ENCODE data around the gene EIF2S2. TPM values are rescaled to one million over a fixed set of nuclear protein-coding genes. Genes with fewer than 3 reads are reported as not detected.

EIF2S2 gene
- total RNA-seq, 8 experiments from 2014 or later = 62.3 to 148 (median 102) TPM

DNA sequence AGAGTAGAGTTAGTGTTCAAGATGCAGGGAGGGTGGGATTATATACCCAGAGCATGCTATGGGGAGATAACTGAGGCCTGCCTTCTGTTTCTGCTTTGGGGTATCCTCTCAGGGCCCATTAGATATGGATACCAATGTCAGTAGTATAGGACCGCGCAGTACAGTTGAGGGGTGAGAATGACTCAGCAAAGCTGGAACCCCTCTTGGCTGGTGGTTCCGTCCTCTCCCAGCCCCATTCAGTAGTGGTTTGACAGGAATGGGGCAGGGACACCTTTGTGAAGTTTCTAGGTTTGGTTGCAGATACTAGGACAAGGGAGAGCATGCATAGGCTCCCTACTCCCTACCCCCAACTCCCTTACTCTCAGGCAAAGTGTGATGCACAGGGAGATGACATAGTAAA lies 47.8 kb downstream of the EIF2S2 start:
- Histone ChIP-seq H3K4me3 (no peak overlapping the region), H3K27ac (no peak overlapping the region), H3K4me1 (replicated peaks in 1 of 2) (peaks cover 0 to 4% of the 10 kb centered on the region in 2 donors)
- in situ Hi-C loops (cut with MboI; ENCODE audit: low pct_unique_long_range_greater_than_20kb in 2 of 9, low sequenced_read_pairs in 9 of 9, unreplicated experiment in 9 of 9) = loop anchor here in 3 of 9 experiments (25.0 kb wide), 1 partner anchor 202 kb away; no protein-coding TSS in a partner anchor
- no peak for ATAC-seq (replicated peaks in 6 of 8)
- WGBS, 10 experiments = 83 to 100% (median 95%) methylated on average over 1 to 2 of the region's 3 CpGs; no CpG with 5 or more reads in 6 of the 10 experiments

DNA sequence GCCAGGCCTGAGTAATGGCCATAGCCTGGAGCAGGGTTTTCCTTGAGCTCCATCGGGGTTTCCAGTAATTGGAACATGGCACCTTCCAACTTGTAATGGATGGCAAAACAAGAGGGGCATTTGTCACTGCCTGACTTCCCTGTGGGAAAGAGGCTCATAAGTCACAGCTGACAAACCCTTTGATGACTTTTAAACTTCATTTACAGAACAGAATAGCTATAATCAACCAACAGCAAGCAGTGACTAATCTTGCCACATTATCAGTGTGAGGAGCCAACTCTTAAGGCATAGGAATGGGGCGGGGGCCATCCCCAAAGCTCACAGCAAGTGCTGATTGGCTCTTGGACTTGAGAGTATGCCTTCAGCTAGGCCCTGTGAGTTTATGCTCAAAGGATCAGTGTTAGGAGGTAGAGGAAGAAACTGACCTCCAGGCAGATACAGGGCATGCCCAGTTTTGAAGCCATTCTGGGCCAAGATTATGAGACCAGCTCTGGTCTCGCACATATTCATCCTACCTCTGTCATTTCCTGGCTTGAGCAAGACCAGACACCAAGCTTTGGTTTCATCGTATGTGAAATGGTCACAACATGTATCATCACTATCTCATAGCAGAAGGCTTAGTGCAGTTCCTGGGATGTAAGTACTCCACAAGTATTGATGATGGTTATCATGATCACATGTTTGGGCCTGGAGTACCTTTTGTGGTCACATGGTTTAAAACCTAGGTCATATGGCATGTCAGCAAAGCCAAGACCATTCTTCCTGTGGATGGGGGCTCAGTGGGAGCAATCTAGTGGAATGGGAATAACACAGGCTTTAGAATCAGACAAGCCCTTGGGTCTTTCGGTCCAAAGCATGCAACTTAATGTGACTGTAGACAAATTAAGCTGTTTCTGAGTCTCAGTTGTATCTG lies 49.2 kb downstream of the EIF2S2 start:
- in situ Hi-C loops (cut with MboI; ENCODE audit: low pct_unique_long_range_greater_than_20kb in 2 of 9, low sequenced_read_pairs in 9 of 9, unreplicated experiment in 9 of 9) = loop anchor here in 3 of 9 experiments (25.0 kb wide), 1 partner anchor 201 kb away; no protein-coding TSS in a partner anchor
- H3K4me1 ChIP-seq (replicated peaks in 1 of 2) = peaks cover 6 to 17% of the 10 kb centered on the region in 2 donors
- H3K4me3 ChIP-seq = no peak overlapping the region
- 50 to 100% (median 100%) methylated on average over 1 to 2 of the region's 5 CpGs; no CpG with 5 or more reads in 3 of the 10 experiments for WGBS, 10 experiments
- H3K27ac ChIP-seq = no peak overlapping the region
- ATAC-seq (replicated peaks in 6 of 8) = peak in 6 of 8 experiments; percentile 10 to 70 (median 52)

DNA sequence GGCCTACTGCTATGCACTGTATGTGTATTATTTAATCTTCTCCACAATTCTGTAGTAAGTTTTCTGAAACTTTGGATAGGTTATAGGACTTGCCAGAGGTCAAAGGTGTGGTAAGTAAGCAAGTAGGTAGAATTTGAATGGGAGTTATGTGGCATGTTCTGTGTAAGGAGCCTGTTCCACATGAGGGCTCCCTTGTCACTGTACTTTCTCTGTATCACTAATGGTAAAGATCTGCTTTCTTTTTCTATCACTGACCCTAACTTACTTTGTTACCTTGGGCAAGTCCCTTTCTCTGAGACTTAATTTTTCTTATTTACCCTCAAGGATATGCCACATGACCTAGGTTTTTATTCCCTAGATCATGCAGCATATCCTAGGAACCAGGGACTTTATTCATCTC lies 50.3 kb downstream of the EIF2S2 start:
- in situ Hi-C loops (cut with MboI; ENCODE audit: low pct_unique_long_range_greater_than_20kb in 2 of 9, low sequenced_read_pairs in 9 of 9, unreplicated experiment in 9 of 9) = loop anchor here in 3 of 9 experiments (25.0 kb wide), 1 partner anchor 199 kb away; no protein-coding TSS in a partner anchor
- Histone ChIP-seq H3K4me3 (no peak overlapping the region), H3K27ac (no peak overlapping the region), H3K4me1 (replicated peaks in 1 of 2) (peaks cover 6 to 17% of the 10 kb centered on the region in 2 donors)
- no peak for ATAC-seq (replicated peaks in 6 of 8)

DNA sequence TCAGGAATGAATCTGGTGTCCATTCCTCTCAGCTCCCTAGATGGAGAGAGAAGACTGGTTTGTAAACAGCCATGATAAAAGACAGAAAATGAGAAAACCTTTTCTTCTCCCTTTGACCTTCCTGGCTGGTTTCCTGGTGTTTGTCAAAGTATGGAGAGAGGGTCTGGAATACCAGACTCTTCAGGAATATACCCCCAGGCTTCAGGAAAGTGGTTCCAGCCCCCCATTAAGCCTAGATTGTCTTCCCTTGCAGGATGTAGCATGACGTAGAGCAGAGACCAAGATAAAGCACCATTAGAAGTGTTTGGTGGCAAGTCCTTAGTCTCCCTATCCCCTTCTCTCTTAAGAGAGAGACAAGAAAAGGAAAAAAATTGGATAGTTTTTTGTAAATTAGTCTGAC lies 51.1 kb downstream of the EIF2S2 start:
- in situ Hi-C loops (cut with MboI; ENCODE audit: low pct_unique_long_range_greater_than_20kb in 2 of 9, low sequenced_read_pairs in 9 of 9, unreplicated experiment in 9 of 9) = loop anchor here in 3 of 9 experiments (25.0 kb wide), 1 partner anchor 199 kb away; no protein-coding TSS in a partner anchor
- H3K4me1 ChIP-seq (replicated peaks in 1 of 2) = peaks cover 6 to 17% of the 10 kb centered on the region in 2 donors
- H3K27ac ChIP-seq = no peak overlapping the region
- 83 to 100% (median 100%) methylated on average over 1 of the region's 1 CpG; no CpG with 5 or more reads in 4 of the 10 experiments for WGBS, 10 experiments
- ATAC-seq (replicated peaks in 6 of 8) = no peak
- H3K4me3 ChIP-seq = no peak overlapping the region

DNA sequence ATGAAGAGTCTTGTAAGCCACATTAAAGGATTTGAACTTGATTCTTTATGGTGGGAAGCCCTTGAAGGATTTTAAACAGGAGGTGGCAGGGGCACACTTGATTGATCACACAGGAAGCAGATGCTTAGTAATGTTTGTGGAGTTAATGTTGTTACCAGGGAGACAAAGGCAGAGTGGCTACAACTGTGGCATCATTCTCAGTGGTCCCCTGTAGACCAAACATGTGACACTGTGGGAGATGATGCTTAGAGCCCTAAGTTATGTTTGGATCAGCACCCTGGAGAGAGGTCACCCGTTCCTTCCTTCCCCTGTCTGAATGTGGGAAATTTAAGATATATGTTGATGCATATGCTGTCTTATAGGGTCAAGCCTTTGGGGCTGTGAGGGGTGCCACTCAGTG lies 53.2 kb downstream of the EIF2S2 start:
- ATAC-seq (replicated peaks in 6 of 8) = peak in 4 of 8 experiments; percentile 21 to 79 (median 27)
- H3K4me3 ChIP-seq = no peak overlapping the region
- no peak overlapping the region for H3K27ac ChIP-seq
- peaks cover 10 to 17% of the 10 kb centered on the region in 2 donors for H3K4me1 ChIP-seq (replicated peaks in 1 of 2)
- in situ Hi-C loops (cut with MboI; ENCODE audit: low pct_unique_long_range_greater_than_20kb in 2 of 9, low sequenced_read_pairs in 9 of 9, unreplicated experiment in 9 of 9) = loop anchor here in 3 of 9 experiments (25.0 kb wide), 1 partner anchor 197 kb away; no protein-coding TSS in a partner anchor
- WGBS, 10 experiments = 67% methylated on average over 1 of the region's 1 CpG; no CpG with 5 or more reads in 9 of the 10 experiments

DNA sequence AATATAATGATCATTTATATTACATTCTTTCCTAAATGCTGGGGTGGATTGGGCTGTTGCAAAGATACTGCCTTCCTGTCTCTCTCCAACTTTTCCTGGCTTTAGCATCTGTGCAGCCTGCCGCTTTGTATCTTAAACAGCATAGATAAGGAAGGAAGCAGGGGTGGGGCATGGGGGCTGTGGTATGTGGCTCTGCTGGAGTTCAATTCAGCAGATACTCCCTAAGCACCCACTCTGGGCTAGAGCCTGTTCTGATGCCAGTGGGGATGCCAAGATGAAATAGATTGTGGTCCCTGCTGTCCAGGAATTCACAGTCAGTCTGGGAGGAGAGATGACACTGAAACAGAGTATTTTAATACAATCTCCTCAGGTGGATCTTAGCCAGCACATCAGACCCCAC lies 56.8 kb downstream of the EIF2S2 start:
- Histone ChIP-seq H3K4me1 (replicated peaks in 1 of 2) (peaks cover 16 to 21% of the 10 kb centered on the region in 2 donors), H3K4me3 (no peak overlapping the region), H3K27ac (no peak overlapping the region)
- in situ Hi-C loops (cut with MboI; ENCODE audit: low pct_unique_long_range_greater_than_20kb in 2 of 9, low sequenced_read_pairs in 9 of 9, unreplicated experiment in 9 of 9) = loop anchor here in 3 of 9 experiments (25.0 kb wide), 1 partner anchor 193 kb away; no protein-coding TSS in a partner anchor
- WGBS, 10 experiments = 80 to 100% (median 83%) methylated on average over 1 of the region's 1 CpG; no CpG with 5 or more reads in 7 of the 10 experiments
- no peak for ATAC-seq (replicated peaks in 6 of 8)

DNA sequence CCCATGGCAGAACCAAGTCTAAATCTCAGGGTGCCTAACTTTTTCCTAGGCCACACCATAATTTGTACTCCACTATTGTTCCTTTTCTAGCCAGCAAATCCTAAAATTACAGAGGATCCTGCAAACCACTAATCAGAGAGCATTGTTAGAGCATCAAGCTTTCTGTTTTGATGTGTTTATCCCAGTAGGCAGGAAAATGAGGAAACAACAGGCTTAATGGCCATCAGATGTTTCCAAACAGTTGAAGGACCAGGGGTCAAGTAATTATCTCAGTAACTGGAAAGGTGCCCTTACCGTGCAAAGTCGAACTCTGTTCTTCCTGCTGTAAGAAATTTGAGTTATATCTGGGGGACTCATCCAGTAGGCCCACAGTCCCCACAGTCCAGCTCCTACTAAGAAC lies 59.6 kb downstream of the EIF2S2 start:
- Histone ChIP-seq H3K27ac (no peak overlapping the region), H3K4me1 (replicated peaks in 1 of 2) (peaks cover 11 to 22% of the 10 kb centered on the region in 2 donors), H3K4me3 (no peak overlapping the region)
- WGBS, 10 experiments = 13 to 100% (median 62%) methylated on average over 2 of the region's 2 CpGs; no CpG with 5 or more reads in 4 of the 10 experiments
- in situ Hi-C loops (cut with MboI; ENCODE audit: low pct_unique_long_range_greater_than_20kb in 2 of 9, low sequenced_read_pairs in 9 of 9, unreplicated experiment in 9 of 9) = loop anchor here in 3 of 9 experiments (25.0 kb wide), 1 partner anchor 190 kb away; no protein-coding TSS in a partner anchor
- no peak for ATAC-seq (replicated peaks in 6 of 8)

DNA sequence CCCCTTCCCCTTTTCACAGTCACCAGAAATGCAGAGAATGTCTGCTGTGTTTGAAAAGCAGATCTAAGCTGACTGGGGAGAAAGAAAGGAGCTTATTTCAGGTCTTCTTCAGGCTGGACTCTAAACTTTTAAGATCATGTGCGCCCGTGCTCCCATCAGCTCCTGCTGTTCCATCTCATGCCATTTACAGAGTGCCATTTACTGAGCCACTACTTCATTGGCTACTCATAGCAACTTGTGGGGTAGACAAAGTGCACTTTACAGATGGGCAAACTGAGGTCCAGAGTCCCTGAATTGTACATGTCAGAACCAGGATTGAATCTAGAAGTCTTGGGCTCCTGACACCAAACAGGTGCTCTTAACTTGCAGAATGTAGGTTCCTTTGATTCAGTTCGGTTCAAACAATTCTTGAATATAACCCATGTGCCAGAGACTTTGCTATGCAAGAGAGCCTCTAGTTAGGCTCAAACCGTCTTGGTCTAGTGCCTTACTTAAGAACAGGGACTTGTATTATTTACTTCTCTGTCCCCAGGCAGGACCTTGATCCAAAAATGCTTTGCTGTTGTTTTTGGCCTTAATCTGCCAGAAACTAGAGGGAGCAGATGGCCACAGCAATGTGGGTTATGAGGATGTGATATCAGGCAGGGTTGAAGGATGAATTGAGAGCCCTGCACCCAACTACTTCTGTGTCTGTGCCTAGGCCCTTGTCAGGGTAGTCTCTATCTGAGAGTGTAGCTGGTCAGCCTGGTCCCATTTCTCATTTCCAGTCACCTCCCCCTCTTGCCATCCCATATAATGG lies 61.9 kb downstream of the EIF2S2 start:
- no peak for ATAC-seq (replicated peaks in 6 of 8)
- H3K4me1 ChIP-seq (replicated peaks in 1 of 2) = peaks cover 16 to 29% of the 10 kb centered on the region in 2 donors
- H3K4me3 ChIP-seq = no peak overlapping the region
- in situ Hi-C loops (cut with MboI; ENCODE audit: low pct_unique_long_range_greater_than_20kb in 2 of 9, low sequenced_read_pairs in 9 of 9, unreplicated experiment in 9 of 9) = loop anchor here in 3 of 9 experiments (25.0 kb wide), 1 partner anchor 188 kb away; no protein-coding TSS in a partner anchor
- 0 to 100% (median 67%) methylated on average over 1 to 4 of the region's 4 CpGs; no CpG with 5 or more reads in 2 of the 10 experiments for WGBS, 10 experiments
- no peak overlapping the region for H3K27ac ChIP-seq

DNA sequence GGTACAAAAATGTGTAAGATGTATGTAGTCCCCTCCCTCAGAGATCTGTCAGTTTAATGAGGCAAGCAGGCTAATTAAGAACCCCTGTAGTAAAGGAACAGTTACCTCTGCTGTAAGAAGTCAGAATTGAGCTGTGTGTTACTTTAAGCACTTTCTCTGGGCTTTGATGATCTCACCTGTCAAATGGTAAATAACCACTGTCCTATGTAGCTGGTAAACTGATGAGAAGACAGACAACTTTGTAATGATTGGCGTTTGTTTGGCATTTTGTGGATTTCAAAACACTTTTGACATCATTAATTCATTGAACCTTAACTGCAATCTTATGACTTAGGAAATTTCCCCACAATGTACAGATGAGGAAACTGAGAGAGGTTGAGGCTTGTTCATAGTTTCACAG lies 62.7 kb downstream of the EIF2S2 start:
- Histone ChIP-seq H3K4me1 (replicated peaks in 1 of 2) (peaks cover 16 to 29% of the 10 kb centered on the region in 2 donors), H3K27ac (no peak overlapping the region), H3K4me3 (no peak overlapping the region)
- in situ Hi-C loops (cut with MboI; ENCODE audit: low pct_unique_long_range_greater_than_20kb in 2 of 9, low sequenced_read_pairs in 9 of 9, unreplicated experiment in 9 of 9) = no loop called here
- ATAC-seq (replicated peaks in 6 of 8) = no peak
- WGBS, 10 experiments = 80 to 100% (median 92%) methylated on average over 1 of the region's 1 CpG; no CpG with 5 or more reads in 2 of the 10 experiments

DNA sequence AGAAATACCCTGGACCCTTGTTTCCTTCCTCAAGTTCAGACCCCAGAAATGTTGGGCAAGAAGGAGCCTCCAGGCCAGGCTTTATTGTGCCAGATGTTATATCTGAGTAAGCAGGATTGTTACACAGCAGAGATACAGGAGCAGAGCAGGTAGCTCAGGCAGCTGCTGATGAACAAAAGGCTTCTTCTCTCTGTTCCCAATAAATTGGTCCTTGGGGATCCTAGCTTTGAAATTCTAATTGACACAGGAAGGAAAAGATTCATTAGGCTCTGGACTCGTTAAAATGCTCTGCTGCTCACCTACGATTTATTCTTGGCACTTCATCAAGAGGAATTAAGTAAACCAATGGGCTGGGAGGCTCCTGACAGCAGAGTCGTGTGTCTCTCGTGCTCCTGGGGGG lies 64.1 kb downstream of the EIF2S2 start:
- ATAC-seq (replicated peaks in 6 of 8) = peak in 3 of 8 experiments; percentile 35 to 69 (median 39)
- WGBS, 10 experiments = 38 to 83% (median 60%) methylated on average over 1 to 4 of the region's 4 CpGs; no CpG with 5 or more reads in 3 of the 10 experiments
- Histone ChIP-seq H3K27ac (peak overlapping the region in 1 of 2 donors; percentile 66), H3K4me3 (no peak overlapping the region), H3K4me1 (replicated peaks in 1 of 2) (peaks cover 12 to 25% of the 10 kb centered on the region in 2 donors)
- in situ Hi-C loops (cut with MboI; ENCODE audit: low pct_unique_long_range_greater_than_20kb in 2 of 9, low sequenced_read_pairs in 9 of 9, unreplicated experiment in 9 of 9) = no loop called here

DNA sequence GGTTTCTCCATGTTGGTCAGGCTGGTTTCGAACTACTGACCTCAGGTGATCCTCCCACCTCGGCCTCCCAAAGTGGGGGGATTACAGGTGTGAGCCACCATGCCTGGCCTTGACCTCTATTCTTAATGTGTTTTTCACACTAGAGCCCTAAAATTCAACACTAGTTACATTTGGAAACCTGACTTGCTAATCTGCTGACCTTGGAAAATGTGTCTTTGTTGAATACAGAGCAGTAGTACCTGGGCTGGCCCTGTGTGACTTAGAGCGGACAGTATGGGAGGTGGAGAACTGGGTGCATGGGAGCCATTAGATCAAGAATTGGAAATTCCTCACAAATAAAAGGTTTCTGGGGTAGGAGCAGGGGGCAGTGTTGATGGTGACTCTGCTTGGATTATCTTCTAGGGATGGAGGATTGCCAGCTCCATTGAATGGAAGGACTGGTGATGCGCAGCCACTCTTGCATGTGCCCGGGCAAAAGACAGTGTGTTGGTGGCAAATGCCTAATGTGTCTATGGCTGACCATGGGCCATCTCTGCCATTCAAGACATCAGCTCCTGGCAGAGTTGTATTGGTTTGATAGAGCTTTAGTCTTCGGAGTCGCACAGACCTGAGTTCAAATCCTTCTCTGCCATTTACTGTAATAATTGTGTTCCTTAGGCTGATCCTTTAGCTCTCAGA lies 64.9 kb downstream of the EIF2S2 start:
- peak overlapping the region in 1 of 2 donors; percentile 66 for H3K27ac ChIP-seq
- in situ Hi-C loops (cut with MboI; ENCODE audit: low pct_unique_long_range_greater_than_20kb in 2 of 9, low sequenced_read_pairs in 9 of 9, unreplicated experiment in 9 of 9) = no loop called here
- 88 to 100% (median 100%) methylated on average over 1 to 5 of the region's 7 CpGs; no CpG with 5 or more reads in 1 of the 10 experiments for WGBS, 10 experiments
- peaks cover 12 to 28% of the 10 kb centered on the region in 2 donors for H3K4me1 ChIP-seq (replicated peaks in 1 of 2)
- H3K4me3 ChIP-seq = no peak overlapping the region
- ATAC-seq (replicated peaks in 6 of 8) = no peak
